HL-60/S4 treated with phorbol 12-myristate 13-acetate at 8.2 ng/mL for 4 days and 3 days (cell line): Measurements from ENCODE around the gene THOC6.

Source experiments
- in situ Hi-C: fragments of 300-500 bp; cut with MboI; formaldehyde crosslinking; loops from 2 replicates; pipeline ENCODE4 v1.15.0; 2022; ENCODE audit warnings: low sequenced_read_pairs

THOC6 gene

GRCh38 chr16:3029491-3030221, 5.8 kb downstream of the THOC6 start:
- in situ Hi-C loops, result no loop called here

GRCh38 chr16:3030222-3031212, 6.7 kb downstream of the THOC6 start:
- in situ Hi-C loops, result no loop called here

GRCh38 chr16:3032624-3033023, 8.8 kb downstream of the THOC6 start:
- in situ Hi-C loops, result no loop called here

DNA sequence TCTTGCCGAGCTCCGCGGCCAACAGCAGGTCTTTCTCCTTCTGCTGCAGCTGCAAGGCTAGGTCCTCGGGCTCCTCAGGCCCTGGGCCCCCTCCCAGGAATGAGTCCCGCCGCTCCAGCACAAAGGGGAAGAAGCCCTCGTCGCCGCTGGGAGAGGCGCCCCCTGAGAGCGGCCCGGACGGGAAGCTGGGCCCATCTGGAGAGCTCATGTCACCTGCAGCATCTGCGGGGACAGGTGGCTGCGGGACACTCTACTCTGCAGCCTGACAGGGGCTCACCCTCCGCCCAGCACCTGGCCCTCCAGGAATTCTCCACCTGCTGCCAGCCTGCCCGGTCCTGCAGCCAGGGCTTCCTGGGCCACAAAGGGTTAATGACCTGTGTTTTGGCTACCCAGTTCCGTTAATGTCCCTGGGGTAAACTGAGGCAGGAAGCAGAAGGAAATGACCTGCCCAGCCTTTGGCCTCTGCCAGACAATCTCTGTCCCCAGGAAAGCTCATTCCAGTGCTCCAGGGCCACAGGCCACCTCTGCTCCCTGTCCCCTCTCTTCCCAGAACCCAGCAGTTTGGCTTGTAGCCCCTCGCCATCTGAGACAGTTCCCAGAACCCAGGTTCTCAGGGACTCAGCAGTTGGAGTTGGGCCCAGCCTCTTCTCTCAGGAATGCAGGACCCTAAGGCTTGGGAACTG, 11.6 kb downstream of the THOC6 start:
- in situ Hi-C loops, result no loop called here

GRCh38 chr16:3035972-3036725, 12.3 kb downstream of the THOC6 start:
- in situ Hi-C loops, result no loop called here

- in situ Hi-C loops, result no loop called here
Measured at GRCh38 chr16:3036726-3037315, 13.0 kb downstream of the THOC6 start, which contains the start of gene BICDL2. TSS of gene BICDL2 (minus strand) at chr16:3036944. CDS start at chr16:3035496, 1,448 bp downstream.

GRCh38 chr16:3038256-3038655, 14.4 kb downstream of the THOC6 start:
- in situ Hi-C loops, result no loop called here

DNA sequence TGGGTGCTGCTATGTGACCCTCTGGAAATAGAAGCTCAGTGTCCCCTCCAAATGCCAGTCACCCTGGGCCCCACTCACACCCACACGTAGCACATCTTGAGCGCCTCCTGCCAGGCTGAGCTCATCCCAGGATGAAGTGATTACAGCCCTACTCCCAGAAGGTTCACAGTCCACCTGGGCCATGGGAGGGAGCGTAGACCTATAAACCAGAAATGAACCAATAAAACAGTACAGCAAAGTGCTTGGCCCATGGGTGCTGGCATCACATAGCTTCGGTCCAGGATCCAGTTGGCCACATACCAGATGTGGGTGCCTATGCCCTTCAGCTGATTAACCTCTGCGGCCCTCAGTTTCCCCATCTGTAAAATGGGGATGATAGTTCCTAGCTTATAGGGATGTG, 15.1 kb downstream of the THOC6 start:
- in situ Hi-C loops, result no loop called here

GRCh38 chr16:3042376-3042775, 18.5 kb downstream of the THOC6 start:
- in situ Hi-C loops, result no loop called here

DNA sequence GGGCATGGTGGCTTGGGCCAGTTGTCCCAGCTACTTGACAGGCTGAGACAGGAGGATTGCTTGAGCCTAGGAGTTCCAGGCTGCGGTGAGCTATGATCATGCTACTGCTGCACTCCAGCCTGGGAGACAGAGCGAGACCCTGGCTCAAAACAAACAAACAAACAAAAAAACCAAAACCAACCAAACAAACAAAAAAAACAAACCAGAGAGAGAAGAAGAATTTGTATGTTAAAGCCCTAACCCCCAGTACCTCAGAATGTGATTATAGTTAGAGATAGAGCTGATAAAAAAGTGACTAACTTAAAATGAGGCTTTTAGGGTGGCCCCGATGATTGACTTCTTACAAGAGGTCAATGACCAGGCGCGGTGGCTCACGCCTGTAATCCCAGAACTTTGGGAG, 20.9 kb downstream of the THOC6 start:
- in situ Hi-C loops, result no loop called here

DNA sequence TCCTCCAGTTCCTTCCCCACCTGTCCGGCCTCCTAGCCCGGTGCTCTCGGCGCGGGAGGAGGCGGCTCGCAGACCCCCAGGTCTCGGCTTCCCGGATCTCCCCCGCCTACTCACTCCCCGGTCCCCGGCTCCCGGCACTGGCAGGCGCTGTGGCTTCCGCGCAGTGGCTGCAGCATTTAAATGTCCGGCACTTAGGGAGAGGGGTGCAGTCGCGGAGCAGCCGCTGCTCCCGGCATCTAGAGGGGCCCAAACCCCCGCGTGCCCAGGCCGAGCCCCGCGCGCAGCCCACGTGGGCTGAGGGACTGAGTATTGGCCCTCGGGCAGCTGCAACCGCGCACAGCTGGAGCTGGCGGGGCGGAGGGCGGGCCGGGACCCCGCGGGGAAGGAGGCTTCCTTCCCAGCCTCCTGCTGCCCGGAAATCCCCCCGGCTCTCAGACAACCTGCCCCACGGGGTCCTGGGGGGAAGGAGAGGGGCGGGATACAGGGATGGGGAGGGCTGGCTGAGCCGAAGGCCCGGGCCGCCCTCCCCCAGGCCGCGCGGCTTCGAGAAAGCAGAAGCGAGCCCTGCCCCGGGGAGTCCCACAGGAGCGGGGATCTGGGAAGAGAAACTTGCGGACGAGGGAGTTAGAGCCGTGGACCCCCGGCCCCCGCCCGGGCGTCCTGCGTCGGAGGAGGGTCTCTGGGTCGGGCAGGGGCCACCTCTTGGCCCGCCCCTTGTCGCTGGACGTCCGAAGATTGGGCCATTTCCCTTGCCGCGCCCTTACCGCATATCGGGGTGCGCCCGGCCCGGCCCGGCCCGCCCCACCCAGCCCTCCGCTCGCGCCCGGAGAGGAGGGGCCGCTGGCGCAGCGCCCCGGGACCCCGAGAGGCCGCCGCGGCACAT, 22.2 kb downstream of the THOC6 start, which contains the start of gene MMP25:
Gene MMP25 (plus strand): TSS at position 804 of the 883 bp plus-strand sequence. CDS start 357 bp downstream, outside the sequence.
- in situ Hi-C loops, result no loop called here

DNA sequence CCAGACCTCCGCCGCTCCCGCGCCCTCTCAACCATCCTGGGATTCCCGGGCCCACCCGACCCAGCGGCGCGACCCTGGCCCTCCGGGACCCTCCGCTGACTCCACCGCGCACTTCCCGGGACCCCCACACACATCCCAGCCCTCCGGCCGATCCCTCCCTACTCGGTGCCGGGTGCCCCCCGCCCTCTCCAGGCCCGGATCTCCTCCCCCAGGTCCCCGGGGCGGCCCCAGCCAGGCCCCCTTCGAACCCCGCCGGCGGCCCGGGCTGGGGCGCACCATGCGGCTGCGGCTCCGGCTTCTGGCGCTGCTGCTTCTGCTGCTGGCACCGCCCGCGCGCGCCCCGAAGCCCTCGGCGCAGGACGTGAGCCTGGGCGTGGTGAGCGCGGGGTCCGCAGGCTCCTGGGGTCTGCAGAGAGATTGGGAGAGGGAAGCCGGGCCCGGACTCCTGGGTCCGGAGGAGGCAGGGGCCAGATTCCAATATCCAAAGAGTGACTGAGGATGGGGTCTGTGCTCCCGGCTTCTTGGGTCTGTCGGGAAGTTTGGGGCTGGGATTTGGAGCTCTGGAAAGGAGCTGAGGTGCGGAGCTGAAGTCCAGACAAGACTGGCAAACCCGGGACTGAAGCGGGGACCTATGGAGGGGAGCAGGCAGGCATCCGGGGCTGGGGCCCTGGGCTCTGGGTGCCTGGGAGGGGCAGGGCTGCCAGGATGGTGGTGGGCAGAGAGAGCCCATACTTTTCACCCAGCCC, 23.0 kb downstream of the THOC6 start:
- in situ Hi-C loops, result no loop called here

DNA sequence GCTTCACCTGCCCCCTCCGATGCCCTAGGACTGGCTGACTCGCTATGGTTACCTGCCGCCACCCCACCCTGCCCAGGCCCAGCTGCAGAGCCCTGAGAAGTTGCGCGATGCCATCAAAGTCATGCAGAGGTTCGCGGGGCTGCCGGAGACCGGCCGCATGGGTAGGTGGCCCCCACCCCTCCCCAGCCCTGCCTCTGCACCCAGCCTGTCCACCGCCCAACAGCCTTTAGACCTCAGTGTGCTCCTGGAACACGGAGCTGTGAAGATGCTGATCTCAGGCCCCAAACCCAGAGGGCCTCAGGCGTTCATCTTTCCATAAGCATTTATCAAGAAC, 23.5 kb downstream of the THOC6 start:
- in situ Hi-C loops, result no loop called here

DNA sequence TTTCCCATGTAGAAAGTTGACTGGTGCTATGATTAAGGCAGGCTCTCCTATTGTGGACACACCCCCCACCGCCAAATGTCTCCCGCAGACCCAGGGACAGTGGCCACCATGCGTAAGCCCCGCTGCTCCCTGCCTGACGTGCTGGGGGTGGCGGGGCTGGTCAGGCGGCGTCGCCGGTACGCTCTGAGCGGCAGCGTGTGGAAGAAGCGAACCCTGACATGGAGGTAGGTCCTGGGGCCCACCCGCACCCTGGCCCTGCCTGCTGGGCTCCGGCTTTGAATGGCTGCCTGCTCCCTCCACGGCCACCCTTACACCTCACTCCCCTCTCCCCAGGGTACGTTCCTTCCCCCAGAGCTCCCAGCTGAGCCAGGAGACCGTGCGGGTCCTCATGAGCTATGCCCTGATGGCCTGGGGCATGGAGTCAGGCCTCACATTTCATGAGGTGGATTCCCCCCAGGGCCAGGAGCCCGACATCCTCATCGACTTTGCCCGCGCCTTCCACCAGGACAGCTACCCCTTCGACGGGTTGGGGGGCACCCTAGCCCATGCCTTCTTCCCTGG, 26.2 kb downstream of the THOC6 start:
- in situ Hi-C loops, result no loop called here

- in situ Hi-C loops, result no loop called here
Measured at GRCh38 chr16:3050487-3050886, 26.7 kb downstream of the THOC6 start.

- in situ Hi-C loops, result no loop called here
Measured at GRCh38 chr16:3051009-3051408, 27.2 kb downstream of the THOC6 start.

GRCh38 chr16:3051494-3051893, 27.7 kb downstream of the THOC6 start:
- in situ Hi-C loops, result no loop called here
